HG03039 (cell line): ENCODE data around the gene ZXDA.
"Not testable (repeated sequence)": the region's sequence is repeated elsewhere in the genome, so short reads cannot be mapped to it uniquely, and the experiment has no call there.

ENCODE experiments used
- ATAC-seq: cut with Tn5 transposase; IDR thresholded peaks from one replicate; pipeline ENCODE4 v1.9.1; 2021; ENCODE audit warnings: mild to moderate bottlenecking, moderate library complexity; ENCODE audit not compliant: unreplicated experiment

ZXDA gene, protein sequence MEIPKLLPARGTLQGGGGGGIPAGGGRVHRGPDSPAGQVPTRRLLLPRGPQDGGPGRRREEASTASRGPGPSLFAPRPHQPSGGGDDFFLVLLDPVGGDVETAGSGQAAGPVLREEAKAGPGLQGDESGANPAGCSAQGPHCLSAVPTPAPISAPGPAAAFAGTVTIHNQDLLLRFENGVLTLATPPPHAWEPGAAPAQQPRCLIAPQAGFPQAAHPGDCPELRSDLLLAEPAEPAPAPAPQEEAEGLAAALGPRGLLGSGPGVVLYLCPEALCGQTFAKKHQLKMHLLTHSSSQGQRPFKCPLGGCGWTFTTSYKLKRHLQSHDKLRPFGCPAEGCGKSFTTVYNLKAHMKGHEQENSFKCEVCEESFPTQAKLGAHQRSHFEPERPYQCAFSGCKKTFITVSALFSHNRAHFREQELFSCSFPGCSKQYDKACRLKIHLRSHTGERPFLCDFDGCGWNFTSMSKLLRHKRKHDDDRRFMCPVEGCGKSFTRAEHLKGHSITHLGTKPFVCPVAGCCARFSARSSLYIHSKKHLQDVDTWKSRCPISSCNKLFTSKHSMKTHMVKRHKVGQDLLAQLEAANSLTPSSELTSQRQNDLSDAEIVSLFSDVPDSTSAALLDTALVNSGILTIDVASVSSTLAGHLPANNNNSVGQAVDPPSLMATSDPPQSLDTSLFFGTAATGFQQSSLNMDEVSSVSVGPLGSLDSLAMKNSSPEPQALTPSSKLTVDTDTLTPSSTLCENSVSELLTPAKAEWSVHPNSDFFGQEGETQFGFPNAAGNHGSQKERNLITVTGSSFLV

GRCh38 chrX:57910287-57910912 is at the start of gene ZXDA:
TSS of gene ZXDA (minus strand) at chrX:57910458. CDS start at chrX:57910420, 38 bp downstream.
- ATAC-seq: peak; percentile 63

DNA sequence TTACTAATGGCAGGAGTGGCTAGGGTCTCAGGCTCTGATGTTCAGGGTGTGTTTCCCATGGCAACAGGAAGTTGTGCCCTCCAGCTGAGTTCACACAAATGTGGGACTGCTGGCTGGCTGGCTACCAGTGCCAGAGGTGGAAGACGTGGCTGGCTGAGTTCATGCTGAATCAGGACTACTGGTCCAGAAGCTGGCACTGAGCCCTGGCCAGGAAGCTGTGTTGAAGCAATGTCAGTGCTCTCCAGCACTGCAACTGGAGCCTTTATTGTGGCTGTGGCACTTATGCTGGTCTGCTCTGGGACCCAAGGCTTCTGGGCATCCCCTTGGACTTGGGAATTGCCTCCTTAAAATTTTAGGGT is 42.0 kb upstream of the ZXDA start:
- ATAC-seq: no peak

DNA sequence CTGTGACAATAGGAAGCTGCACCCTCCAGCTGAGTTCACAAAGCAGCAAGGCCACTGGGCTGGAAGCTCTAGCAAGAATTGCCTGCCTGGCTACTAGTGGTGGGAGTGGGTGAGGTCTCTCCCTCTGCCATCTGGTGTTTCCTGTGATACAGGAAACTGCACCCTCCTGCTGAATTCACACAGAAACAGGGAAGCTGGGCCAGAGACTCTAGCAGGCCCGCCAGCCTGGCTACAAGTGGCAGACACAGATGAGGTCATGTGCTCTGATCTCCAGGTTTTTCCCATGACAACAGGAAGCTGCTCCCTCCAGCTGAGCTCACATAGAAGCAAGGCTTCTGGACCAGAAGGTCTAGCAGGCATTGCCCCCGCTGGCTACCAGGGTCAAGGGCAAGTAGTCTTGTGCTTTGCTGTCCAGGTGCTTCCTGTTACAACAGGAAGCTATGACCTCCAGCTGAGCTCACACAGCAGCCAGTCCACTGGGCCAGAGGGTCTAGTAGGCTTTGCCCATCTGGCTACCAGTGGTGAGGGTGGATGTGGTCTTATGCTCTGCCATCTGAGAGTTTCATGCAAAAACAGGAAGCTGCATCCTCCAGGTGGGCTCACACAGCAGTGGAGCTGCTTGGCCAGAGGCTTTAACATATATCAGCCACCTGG is 41.5 kb upstream of the ZXDA start:
- ATAC-seq: no peak

GRCh38 chrX:57933321-57933720 is 23.1 kb upstream of the ZXDA start:
- ATAC-seq: no peak

DNA sequence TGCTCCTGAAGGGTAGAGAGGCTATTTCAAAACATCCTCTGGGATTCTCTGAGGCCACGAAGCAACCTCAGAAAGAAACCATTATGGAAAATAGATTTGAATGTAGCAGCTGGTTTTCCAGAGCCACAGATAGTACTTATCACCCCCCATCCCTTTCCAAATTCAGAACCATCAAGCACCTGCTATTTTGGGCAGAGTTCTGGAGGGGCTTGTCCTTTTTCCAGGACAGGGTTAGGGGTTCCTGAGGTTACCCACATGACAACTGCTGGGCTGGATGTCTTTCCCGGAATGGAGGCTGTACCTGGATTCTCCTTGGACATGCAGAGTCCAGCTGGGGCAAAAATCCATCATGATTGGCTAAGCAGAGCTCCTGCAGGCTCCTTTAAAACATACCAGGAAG is 22.0 kb upstream of the ZXDA start:
- ATAC-seq: no peak

DNA sequence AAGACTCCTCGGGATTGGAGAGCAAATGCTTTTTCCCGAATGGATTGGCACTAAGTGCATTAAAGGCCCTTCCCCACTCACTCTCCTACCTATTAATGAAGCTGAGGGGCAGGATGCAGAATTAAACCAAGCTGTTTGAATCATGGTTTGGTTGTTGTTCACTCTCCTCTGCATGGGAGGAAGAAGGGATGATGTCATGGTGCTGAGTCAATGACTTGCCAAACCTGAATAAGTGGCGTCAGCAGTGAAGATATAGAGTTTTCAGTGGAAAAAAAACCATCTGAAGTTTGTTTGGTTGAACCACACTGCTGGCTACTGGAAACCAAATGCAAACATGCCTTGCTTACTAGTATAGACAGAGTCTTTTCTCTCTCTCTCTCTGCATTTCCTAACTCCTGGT is 19.8 kb upstream of the ZXDA start:
- no peak for ATAC-seq

- no peak for ATAC-seq
Observed at GRCh38 chrX:57929373-57929772, 19.1 kb upstream of the ZXDA start.

DNA sequence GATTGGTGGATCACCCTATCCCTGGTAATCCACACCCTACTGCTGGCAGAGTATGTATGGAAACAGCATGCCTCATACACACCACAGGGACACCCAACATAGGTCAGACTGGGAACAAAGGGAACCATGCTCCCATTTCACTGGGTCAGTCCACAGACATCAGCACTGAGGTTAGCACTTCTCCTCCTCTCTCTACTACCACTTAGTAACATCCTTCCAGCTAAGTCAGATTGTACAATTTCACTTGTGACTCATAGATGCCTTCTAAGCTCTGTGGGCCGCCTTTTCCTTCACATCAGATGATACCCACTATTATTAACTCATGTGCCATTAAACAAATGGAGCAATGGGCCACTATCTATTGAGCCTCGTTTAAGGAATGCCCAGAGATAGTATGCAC is 15.5 kb upstream of the ZXDA start:
- ATAC-seq: no peak

- no peak for ATAC-seq
Observed at GRCh38 chrX:57918750-57919436, 8.6 kb upstream of the ZXDA start.

GRCh38 chrX:57915680-57916079 is 5.4 kb upstream of the ZXDA start:
- no peak for ATAC-seq

DNA sequence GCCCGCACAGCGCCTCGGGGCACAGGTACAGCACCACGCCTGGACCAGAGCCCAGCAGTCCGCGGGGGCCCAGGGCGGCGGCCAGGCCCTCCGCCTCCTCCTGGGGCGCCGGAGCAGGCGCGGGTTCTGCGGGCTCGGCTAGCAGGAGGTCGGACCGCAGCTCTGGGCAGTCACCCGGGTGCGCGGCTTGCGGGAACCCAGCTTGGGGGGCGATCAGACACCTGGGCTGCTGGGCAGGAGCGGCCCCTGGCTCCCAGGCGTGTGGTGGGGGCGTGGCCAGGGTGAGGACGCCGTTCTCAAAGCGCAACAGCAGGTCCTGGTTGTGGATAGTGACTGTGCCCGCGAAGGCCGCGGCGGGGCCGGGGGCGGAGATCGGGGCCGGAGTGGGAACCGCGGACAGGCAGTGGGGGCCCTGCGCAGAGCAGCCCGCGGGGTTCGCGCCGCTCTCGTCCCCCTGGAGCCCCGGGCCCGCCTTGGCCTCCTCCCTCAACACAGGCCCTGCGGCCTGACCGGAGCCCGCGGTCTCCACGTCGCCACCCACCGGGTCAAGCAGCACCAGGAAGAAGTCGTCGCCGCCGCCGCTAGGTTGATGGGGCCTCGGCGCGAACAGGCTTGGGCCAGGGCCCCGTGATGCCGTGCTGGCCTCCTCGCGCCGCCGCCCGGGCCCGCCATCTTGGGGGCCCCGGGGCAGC is 517 bp downstream of the ZXDA start:
- peak; percentile 81 for ATAC-seq

DNA sequence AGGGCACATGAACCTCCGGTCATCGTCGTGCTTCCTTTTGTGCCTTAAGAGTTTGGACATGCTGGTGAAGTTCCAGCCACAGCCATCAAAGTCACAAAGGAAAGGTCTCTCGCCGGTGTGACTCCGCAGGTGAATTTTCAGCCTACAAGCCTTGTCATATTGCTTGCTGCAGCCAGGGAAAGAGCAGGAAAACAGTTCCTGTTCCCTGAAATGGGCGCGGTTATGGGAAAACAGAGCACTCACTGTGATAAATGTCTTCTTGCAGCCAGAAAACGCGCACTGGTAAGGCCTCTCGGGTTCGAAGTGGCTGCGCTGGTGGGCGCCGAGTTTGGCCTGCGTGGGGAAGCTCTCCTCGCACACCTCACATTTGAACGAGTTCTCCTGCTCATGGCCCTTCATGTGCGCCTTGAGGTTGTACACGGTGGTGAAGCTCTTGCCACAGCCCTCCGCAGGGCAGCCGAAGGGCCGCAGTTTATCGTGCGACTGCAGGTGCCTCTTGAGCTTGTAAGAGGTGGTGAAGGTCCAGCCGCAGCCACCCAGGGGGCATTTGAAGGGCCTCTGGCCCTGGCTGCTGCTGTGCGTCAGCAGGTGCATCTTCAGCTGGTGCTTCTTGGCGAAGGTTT is 1.2 kb downstream of the ZXDA start:
- ATAC-seq: not testable (repeated sequence)

DNA sequence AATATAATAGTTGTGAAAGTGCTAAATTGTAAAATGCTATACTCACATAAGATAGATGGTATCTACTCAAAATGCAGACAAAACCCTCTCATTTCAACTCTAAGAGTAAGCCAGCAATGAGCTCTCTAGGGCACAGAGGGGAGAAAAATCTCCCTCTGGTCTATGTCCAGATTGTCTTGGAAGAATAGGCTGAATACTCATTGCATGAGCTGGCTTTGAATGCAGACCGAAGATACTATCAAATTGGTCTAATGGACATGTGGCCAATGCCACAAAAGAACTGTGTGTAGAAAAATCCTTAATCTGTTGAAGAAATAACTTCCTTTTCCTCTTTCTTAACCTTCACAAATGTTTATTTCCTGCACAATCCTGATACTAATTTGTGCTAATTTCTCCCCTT is 3.5 kb downstream of the ZXDA start:
- ATAC-seq: no peak

DNA sequence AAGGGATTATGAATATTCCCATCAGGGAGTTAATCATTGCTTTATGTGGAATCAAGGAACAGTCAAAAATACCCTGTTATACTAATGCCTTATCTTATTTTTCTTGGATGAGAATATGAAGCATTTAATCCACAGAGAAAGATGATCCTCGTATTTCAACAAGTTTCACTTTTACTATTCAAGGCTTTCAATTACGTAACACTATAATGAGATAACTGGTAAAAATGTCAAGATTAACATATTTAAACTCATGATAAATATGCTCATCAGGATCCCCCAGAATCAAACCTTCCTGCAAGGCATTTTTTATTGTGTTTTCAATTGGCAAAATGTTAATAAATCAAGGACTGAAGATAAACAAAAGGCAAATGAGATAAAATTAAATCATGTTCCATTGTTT is 5.1 kb downstream of the ZXDA start:
- ATAC-seq: no peak

GRCh38 chrX:57904176-57904880 is 5.9 kb downstream of the ZXDA start:
- no peak for ATAC-seq

DNA sequence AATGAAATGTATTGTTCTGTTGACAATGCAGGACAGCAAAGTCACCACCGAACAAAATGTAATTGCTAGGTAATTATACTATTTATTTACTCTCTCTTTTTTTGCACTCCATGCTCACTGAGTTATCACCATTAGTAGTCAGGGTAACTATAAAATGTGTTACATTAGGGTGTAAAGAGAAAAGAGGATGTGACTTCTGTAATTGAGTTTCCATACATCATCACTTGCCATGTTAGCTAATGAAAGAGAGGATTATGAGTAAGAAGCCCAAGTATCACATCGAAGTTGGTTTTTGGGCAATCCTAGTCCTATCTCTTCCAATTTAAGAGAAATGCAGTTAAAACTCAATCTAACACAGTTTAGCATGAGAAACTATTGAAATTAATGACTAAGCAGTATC is 7.6 kb downstream of the ZXDA start:
- no peak for ATAC-seq

DNA sequence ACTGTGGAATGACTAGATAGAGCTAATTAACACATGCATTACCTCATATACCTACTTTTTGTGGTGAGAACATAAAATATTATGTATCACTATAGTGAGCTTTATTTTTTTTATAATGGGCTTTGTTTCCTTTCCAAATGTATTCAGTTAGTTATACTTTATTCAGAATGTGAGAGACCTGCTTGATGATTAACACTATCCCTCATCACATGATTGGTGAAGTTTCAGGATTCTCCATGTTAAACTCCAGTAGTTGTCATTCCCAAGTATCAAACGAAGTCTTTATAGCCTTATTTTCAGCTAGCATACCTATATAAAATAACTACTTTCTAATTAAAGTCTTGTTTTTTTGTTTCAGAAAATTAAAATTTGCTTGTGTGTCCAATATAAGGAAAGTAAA is 8.8 kb downstream of the ZXDA start:
- no peak for ATAC-seq

- ATAC-seq: no peak
Observed at GRCh38 chrX:57900975-57901374, 9.3 kb downstream of the ZXDA start.

GRCh38 chrX:57899906-57900305 is 10.4 kb downstream of the ZXDA start:
- ATAC-seq: no peak
